Activated T-cell treated with anti-CD3 and anti-CD28 coated beads for 4 hours (primary cell): ENCODE measurements around the gene TGFA.

Experiments
- DNase-seq: peaks from one replicate; pipeline ENCODE4 v3.0.0-alpha.2; 2020

Gene TGFA

GRCh38 chr2:70552501-70553333 lies 909 bp downstream of the TGFA start:
- no peak for DNase-seq

GRCh38 chr2:70551167-70551566 lies 2.5 kb downstream of the TGFA start:
- no peak for DNase-seq

DNA sequence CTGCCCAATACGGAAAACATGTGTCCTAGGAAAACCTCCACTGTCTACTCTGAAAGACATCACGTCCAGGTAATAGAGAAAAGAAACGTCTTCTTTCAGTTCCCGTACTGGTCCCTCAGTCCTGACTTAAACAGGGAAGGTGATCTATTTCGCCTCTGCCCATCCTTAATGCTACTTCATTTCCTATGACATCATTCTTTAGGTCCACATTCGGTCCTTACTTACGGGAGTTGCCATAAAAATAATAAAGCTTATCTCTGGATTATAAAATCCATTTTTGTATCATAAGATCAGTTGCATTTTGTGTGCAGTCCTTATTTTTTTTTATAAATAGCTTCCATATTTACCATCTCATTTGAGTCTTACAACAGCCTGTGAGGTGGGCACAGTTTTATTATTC lies 3.7 kb downstream of the TGFA start:
- no peak for DNase-seq

GRCh38 chr2:70549064-70549710 lies 4.4 kb downstream of the TGFA start:
- no peak for DNase-seq

DNA sequence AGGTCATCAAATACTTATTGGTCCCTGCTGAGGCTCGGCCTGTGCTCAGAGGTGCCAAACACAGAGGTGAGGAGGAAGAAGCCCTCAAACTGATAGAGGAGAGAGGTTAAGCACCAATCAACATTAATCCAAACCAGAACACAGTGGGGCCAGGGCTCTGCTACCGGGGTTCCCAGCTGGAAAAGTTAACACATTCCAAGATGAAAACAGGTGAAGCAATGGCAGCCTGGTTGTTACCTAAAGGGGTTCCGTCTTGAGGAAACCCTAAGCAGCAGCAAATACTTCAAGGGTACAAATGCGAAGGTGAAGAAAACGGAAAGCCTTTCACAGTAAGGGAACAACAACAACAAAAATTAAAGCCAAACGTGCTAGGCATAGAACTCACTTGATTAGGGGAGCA lies 5.4 kb downstream of the TGFA start:
- DNase-seq = no peak

DNA sequence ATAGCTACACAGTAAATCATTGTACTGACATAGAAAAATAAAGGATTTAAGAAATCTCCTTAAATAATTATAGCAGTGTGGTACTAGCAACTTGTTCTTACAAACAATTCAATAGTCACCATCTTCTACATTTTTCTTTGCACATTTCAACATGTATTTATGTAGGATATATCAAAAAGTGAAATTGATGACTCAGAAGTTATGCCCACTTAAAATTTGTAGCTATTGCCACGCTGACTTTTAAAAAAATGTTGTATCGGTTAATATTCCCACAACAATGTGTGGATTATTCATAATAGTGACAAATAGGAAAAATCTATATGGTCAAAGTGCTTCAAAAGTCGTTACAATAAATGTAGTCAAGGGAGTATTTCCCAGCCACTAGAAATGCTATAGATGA lies 6.7 kb downstream of the TGFA start:
- no peak for DNase-seq

DNA sequence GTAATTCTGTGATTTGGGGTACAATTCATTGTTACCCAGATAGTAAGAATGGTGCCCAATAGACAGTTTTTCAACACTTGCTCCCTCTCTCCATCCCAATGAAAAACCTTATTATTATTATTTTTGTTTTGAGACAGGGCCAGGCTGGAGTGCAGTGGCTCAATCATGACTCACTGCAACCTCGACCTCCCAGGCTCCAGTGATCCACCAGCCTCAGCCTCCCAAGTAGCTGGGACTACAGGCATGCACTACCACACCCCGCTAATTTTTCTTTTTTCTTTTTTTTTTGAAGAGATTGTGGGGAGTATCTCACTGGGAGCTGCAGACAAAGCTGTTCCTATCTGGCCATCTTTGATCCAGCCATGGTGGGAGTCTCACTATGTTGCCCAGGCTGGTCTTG lies 7.2 kb downstream of the TGFA start:
- no peak for DNase-seq

GRCh38 chr2:70541481-70542020 lies 12.1 kb downstream of the TGFA start:
- no peak for DNase-seq

DNA sequence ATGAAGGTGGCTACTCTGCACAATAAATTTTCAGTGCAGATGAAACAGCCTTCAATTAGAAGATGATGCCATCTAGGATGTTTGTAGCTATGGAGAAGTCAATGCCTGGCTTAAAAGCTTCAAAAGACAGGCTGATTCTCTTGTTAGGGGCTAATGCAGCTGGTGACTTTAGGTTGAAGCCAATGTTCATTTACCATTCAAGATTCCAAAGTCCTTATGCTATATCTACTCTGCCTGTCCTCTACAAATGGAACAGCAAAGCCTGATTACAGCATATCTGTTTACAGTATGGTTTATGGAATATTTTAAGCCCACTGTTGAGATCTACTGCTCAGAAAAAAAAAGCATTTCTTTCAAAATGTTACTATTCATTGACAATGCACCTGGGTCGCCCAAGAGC lies 15.8 kb downstream of the TGFA start:
- DNase-seq = no peak

DNA sequence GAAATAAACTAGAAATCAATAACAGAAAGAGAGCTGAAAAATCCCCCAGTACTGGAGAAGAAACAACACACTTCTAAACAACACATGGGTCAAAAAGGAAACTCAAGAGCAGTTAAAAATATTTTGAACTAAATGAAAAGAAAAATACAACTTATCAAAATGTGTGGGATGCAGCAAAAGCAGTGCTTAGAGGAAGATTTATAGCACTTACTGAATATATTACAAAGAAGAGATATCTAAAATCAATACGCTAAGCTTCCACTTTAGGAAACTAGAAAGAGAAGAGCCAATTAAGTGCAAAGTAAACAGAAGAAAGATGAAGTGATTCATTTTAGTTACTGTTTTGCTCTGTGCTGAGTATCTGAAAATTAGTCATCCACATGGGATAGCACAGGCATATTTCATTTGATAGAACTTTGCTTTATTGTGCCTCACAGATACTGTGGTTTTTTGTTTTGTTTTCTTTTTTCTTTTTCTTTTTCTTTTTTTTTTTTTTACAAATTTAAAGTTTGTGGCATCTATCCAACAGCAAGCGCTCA lies 17.0 kb downstream of the TGFA start:
- DNase-seq = no peak

- no peak for DNase-seq
Measured at GRCh38 chr2:70535573-70535972, 18.1 kb downstream of the TGFA start.

GRCh38 chr2:70534183-70534836 lies 19.3 kb downstream of the TGFA start:
- DNase-seq = no peak

DNA sequence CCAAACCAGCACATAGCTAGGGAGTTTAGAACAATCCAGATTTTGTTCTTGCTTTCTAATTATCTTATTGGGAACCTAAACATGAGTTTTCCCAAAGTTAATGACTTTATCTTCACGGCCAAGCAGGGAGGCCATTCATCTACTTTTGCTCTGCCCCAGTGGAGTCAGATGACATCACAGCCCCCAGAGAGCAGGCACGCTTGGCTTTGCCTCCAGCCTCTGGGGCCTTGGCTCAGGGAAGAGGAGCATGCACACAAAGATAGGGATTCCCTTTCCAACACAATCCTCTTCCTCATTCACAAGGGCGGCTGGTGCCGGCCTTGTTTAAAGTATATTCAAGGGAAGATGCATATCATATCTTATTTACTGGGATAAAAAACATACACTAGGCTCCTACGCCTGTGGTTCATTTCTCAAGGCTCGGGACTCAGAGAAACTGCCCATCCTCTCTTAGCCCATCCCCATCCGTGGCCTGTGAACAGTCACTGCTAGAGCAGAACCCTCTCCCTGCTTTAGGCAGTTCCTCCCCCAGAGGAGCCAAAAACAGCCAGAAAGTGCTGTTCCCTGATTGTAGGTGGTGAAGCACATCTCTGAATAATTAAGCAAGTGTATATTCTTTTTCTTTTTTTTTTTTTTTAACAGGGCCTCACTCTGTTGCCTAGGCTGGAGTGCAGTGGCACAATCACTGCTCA lies 21.2 kb downstream of the TGFA start:
- no peak for DNase-seq

GRCh38 chr2:70531419-70532086 lies 22.1 kb downstream of the TGFA start:
- DNase-seq = no peak

- no peak for DNase-seq
Measured at GRCh38 chr2:70529610-70530009, 24.0 kb downstream of the TGFA start.

DNA sequence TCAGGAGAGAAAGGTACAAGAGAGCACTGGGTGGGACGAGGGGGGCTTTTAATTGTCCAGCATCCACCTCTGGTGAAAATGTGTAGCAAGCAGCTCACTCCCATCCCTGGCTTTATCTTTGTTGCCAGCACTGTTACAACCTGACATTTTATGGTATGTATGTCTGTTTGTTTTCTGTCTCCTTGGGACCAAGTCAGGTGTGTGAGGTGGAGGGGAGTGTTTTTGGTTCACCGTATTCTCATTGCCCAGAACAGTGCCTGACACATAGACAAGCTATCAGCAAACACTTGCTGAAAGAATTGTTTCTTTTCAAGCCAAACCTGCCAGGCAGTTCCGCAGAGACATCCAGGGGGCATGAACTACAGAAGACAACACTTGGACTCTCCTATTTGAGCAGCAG lies 24.7 kb downstream of the TGFA start:
- no peak for DNase-seq

DNA sequence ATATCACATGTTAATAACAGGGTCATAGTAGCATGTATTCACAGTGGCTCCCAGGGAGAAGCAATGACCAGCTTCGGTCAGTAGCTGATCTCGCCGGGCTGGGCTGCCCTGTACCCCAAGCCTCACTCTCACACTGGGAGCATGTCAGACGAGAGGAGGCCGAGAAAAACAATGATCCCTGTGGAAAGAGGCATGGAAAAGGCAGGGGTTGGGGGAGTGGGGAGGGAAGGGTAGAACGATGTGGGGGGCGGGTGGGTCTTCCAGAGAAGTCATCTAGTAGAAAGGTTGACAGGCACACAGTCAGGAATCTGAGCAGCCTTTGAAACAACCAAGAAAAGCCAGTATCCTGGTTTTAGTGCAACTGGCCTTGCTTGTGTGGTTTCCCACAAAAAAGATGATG lies 25.4 kb downstream of the TGFA start:
- DNase-seq = no peak

DNA sequence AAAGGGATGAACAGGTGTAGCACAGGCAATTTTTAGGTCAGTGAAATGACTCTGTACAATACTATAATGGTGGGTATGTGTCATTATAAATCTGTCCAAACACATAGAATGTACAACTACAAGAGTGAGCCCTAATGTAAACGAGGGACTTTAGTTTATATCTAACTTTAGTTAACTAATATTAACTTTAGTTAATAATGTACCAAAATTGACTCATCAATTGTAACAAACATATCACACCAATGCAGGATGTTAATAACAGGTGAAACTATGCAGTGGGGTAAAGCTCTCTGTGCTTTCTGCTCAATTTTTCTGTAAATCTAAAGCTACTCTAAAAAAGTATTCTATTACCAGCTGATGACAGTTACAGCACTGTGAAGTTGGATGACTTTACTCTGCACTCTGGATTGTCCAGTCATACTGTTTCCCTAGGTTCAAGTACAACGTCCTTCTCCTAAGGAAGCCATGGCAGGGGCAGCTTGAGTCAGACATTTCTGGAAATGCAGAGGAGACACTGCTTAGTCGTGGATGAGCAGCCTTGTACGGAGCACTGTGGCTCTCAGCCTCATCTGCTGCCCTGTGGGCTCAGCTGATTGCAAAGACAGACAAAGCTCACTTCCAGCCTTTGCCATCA lies 26.1 kb downstream of the TGFA start:
- DNase-seq = no peak

DNA sequence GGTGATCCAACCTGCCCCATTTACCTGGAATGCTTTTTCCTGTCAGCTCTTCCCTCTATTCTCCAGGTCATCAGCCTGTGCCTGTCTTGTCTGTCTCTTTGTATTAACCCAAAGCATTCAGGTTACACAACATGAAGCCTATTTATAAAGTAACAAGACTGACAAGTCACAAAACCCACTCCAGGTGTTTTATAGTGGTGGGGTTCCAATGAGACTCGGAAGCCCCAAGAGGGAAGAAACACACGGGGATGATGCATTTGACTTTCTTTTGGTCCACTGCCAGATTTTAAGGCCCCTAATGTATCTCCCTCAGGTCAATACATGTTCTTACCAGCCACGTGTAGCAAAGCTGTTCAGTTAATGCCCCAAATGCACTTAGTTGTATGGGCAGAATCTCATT lies 27.5 kb downstream of the TGFA start:
- DNase-seq = no peak

- DNase-seq = no peak
Measured at GRCh38 chr2:70525032-70525431, 28.6 kb downstream of the TGFA start.

- DNase-seq = no peak
Measured at GRCh38 chr2:70523996-70524965, 29.3 kb downstream of the TGFA start.
